ENCODE measurements around the gene HOXD4. TPM values are rescaled to one million over a fixed set of nuclear protein-coding genes. Genes with fewer than 3 reads are reported as not detected.

The HOXD4 gene
- total RNA-seq, 1 experiment from 2014 or later = 1.4 TPM

GRCh38 chr2:176172007-176172894 is 20.9 kb downstream of the HOXD4 start:
- Histone ChIP-seq H3K4me3 (ENCODE audit: low read depth in 2 of 2, low read length in 2 of 2) (no peak overlapping the region), H3K27ac (ENCODE audit: low read length) (no peak overlapping the region), H3K9me3 (ENCODE audit: control insufficient read depth, insufficient read depth, low read depth, low read length) (no peaks in the 10 kb centered on the region), H3K36me3 (ENCODE audit: control insufficient read depth, insufficient read depth, low read length) (no peaks in the 10 kb centered on the region), H3K27me3 (ENCODE audit: control insufficient read depth, insufficient read depth, low read length) (no peaks in the 10 kb centered on the region), H3K4me1 (ENCODE audit: control insufficient read depth, insufficient read depth, low read length) (no peaks in the 10 kb centered on the region)
- no TSS peak for BruUV-seq (replicated peaks)
- ATAC-seq (no peak), DNase-seq (ENCODE audit: low read depth, low spot score) (no peak)
- ChIA-PET CTCF (no interaction called here), POLR2A (no interaction called here)
- in situ Hi-C loops (cut with HindIII; ENCODE audit: low pct_unique_long_range_greater_than_20kb, low sequenced_read_pairs) = no loop called here
- TF ChIP-seq CTCF (IDR thresholded peaks at IDR 0.05) (no peak), POLR2AphosphoS5 (IDR thresholded peaks at IDR 0.05; ENCODE audit: low read depth, low read length) (no peak), TCF7L2 (IDR thresholded peaks at IDR 0.05; ENCODE audit: low read depth, low read length) (no peak), SIN3A (IDR thresholded peaks at IDR 0.05; ENCODE audit: borderline replicate concordance, insufficient read depth, low read depth, low read length) (no peak), REST (IDR thresholded peaks at IDR 0.05; ENCODE audit: insufficient read depth in 1 of 2, low read depth in 2 of 2, low read length in 1 of 2) (no peak)
- intact Hi-C loops (cut with micrococcal nuclease; ENCODE audit: unreplicated experiment) = no loop called here

GRCh38 chr2:176172895-176173566 is 21.7 kb downstream of the HOXD4 start:
- ChIA-PET POLR2A (no interaction called here), CTCF (no interaction called here)
- H3K4me3 ChIP-seq (ENCODE audit: low read depth in 2 of 2, low read length in 2 of 2) = no peak overlapping the region
- no peaks in the 10 kb centered on the region for H3K36me3 ChIP-seq (ENCODE audit: control insufficient read depth, insufficient read depth, low read length)
- no peak for TF ChIP-seq POLR2AphosphoS5 (IDR thresholded peaks at IDR 0.05; ENCODE audit: low read depth, low read length)
- no peak for TF ChIP-seq REST (IDR thresholded peaks at IDR 0.05; ENCODE audit: insufficient read depth in 1 of 2, low read depth in 2 of 2, low read length in 1 of 2)
- no peak for TF ChIP-seq SIN3A (IDR thresholded peaks at IDR 0.05; ENCODE audit: borderline replicate concordance, insufficient read depth, low read depth, low read length)
- no peak for TF ChIP-seq TCF7L2 (IDR thresholded peaks at IDR 0.05; ENCODE audit: low read depth, low read length)
- TF ChIP-seq CTCF (IDR thresholded peaks at IDR 0.05) = no peak
- BruUV-seq (replicated peaks) = no TSS peak
- ATAC-seq (no peak), DNase-seq (ENCODE audit: low read depth, low spot score) (no peak)
- H3K27me3 ChIP-seq (ENCODE audit: control insufficient read depth, insufficient read depth, low read length) = no peaks in the 10 kb centered on the region
- intact Hi-C loops (cut with micrococcal nuclease; ENCODE audit: unreplicated experiment) (no loop called here), in situ Hi-C loops (cut with HindIII; ENCODE audit: low pct_unique_long_range_greater_than_20kb, low sequenced_read_pairs) (no loop called here)
- H3K9me3 ChIP-seq (ENCODE audit: control insufficient read depth, insufficient read depth, low read depth, low read length) = no peaks in the 10 kb centered on the region
- no peak overlapping the region for H3K27ac ChIP-seq (ENCODE audit: low read length)
- H3K4me1 ChIP-seq (ENCODE audit: control insufficient read depth, insufficient read depth, low read length) = no peaks in the 10 kb centered on the region
